ENCODE measurements around the gene INAFM2. TPM values are rescaled to one million over a fixed set of nuclear protein-coding genes. Genes with fewer than 3 reads are reported as not detected.

Gene INAFM2
- total and polyA plus RNA-seq, 2 donors (not counting 3 experiments of a cell fraction or from before 2014, with no cell fraction given), result 10.4 to 24.1 TPM

GRCh38 chr15:40363611-40364010, 40.1 kb downstream of the INAFM2 start:
- H3K4me3 ChIP-seq (replicated peaks in 1 of 3; ENCODE audit: insufficient read depth in 1 of 3, low read depth in 1 of 3, low read length in 3 of 3), result no peak overlapping the region
- dilution Hi-C loops (cut with MboI; ENCODE audit: extremely low pct_ligation_motif_present, low sequenced_read_pairs) (no loop called here), intact Hi-C loops (cut with micrococcal nuclease) (no loop called here)
- H3K27me3 ChIP-seq (ENCODE audit: control insufficient read depth in 2 of 2, insufficient read depth in 2 of 2, low read length in 2 of 2), result peaks cover 6 to 9% of the 10 kb centered on the region in 2 experiments
- H3K9me1 ChIP-seq (replicated peaks; ENCODE audit: control insufficient read depth, extremely low read depth, insufficient read depth, low read length), result no peaks in the 10 kb centered on the region
- no peak overlapping the region for H3K4me2 ChIP-seq (ENCODE audit: insufficient read depth, low read length)
- POLR2A ChIA-PET, result no interaction called here
- CTCF ChIA-PET, result interaction anchor here (0.7 to 9.4 kb wide), 2 partner anchors 20 to 62 kb away, joined by 4 to 60 read pairs; no protein-coding TSS in a partner anchor
- H3K79me2 ChIP-seq (ENCODE audit: control insufficient read depth, insufficient read depth, low read length), result no peaks in the 10 kb centered on the region
- peaks cover 4% of the 10 kb centered on the region for H3K4me1 ChIP-seq (ENCODE audit: control insufficient read depth, extremely low read depth, insufficient read depth, low read length)
- no peaks in the 10 kb centered on the region for H3K9me3 ChIP-seq (replicated peaks; ENCODE audit: control insufficient read depth, insufficient read depth, low read length)
- H3K27ac ChIP-seq (ENCODE audit: insufficient read depth, low read depth, low read length), result no peak overlapping the region
- no peak for TF ChIP-seq GATA2 (IDR thresholded peaks at IDR 0.05; ENCODE audit: insufficient read depth, insufficient read length, low read depth, low read length)
- no peak for TF ChIP-seq EZH2 (IDR thresholded peaks at IDR 0.05; ENCODE audit: borderline replicate concordance, low read depth, low read length, severe bottlenecking)
- no peak for TF ChIP-seq MYC (IDR thresholded peaks at IDR 0.05; ENCODE audit: low read depth, low read length)
- no peak for TF ChIP-seq FOS (IDR thresholded peaks at IDR 0.05; ENCODE audit: borderline replicate concordance, insufficient read depth, low read length)
- TF ChIP-seq POLR2AphosphoS5 (IDR thresholded peaks at IDR 0.05; ENCODE audit: insufficient read depth, low read depth, low read length), result no peak
- FAIRE-seq (no peak), DNase-seq (ENCODE audit: low read depth, low spot score) (no peak)
- H2AFZ ChIP-seq (ENCODE audit: low read depth, low read length), result no peak overlapping the region
- H3K36me3 ChIP-seq (ENCODE audit: control insufficient read depth in 2 of 2, extremely low read depth in 1 of 2, insufficient read depth in 2 of 2, low read length in 2 of 2), result no peaks in the 10 kb centered on the region
- no TSS peak for BruUV-seq (replicated peaks)
- H3K9ac ChIP-seq (replicated peaks; ENCODE audit: extremely low read depth, insufficient read depth, low read length), result no peak overlapping the region
- H4K20me1 ChIP-seq (replicated peaks; ENCODE audit: control insufficient read depth, extremely low read depth, insufficient read depth, low read length), result no peaks in the 10 kb centered on the region

- H3K27me3 ChIP-seq (ENCODE audit: control insufficient read depth in 2 of 2, insufficient read depth in 2 of 2, low read length in 2 of 2), result peaks cover 3 to 9% of the 10 kb centered on the region in 2 experiments
- no peak overlapping the region for H3K4me3 ChIP-seq (replicated peaks in 1 of 3; ENCODE audit: insufficient read depth in 1 of 3, low read depth in 1 of 3, low read length in 3 of 3)
- H3K4me2 ChIP-seq (ENCODE audit: insufficient read depth, low read length), result no peak overlapping the region
- intact Hi-C loops (cut with micrococcal nuclease), result no loop called here
- no TSS peak for BruUV-seq (replicated peaks)
- H3K36me3 ChIP-seq (ENCODE audit: control insufficient read depth in 2 of 2, extremely low read depth in 1 of 2, insufficient read depth in 2 of 2, low read length in 2 of 2), result no peaks in the 10 kb centered on the region
- H4K20me1 ChIP-seq (replicated peaks; ENCODE audit: control insufficient read depth, extremely low read depth, insufficient read depth, low read length), result no peaks in the 10 kb centered on the region
- dilution Hi-C loops (cut with MboI; ENCODE audit: extremely low pct_ligation_motif_present, low sequenced_read_pairs), result no loop called here
- no peak overlapping the region for H2AFZ ChIP-seq (ENCODE audit: low read depth, low read length)
- no peaks in the 10 kb centered on the region for H3K9me3 ChIP-seq (replicated peaks; ENCODE audit: control insufficient read depth, insufficient read depth, low read length)
- POLR2A ChIA-PET, result no interaction called here
- H3K4me1 ChIP-seq (ENCODE audit: control insufficient read depth, extremely low read depth, insufficient read depth, low read length), result peaks cover 3% of the 10 kb centered on the region
- DNase-seq (ENCODE audit: low read depth, low spot score), result no peak
- H3K9me1 ChIP-seq (replicated peaks; ENCODE audit: control insufficient read depth, extremely low read depth, insufficient read depth, low read length), result no peaks in the 10 kb centered on the region
- no peak overlapping the region for H3K27ac ChIP-seq (ENCODE audit: insufficient read depth, low read depth, low read length)
- CTCF ChIA-PET, result interaction anchor here (1.8 to 9.4 kb wide), 2 partner anchors 20 to 24 kb away, joined by 8 to 60 read pairs; no protein-coding TSS in a partner anchor
- no peak for TF ChIP-seq FOS (IDR thresholded peaks at IDR 0.05; ENCODE audit: borderline replicate concordance, insufficient read depth, low read length)
- no peak for TF ChIP-seq JUN (IDR thresholded peaks at IDR 0.05; ENCODE audit: borderline replicate concordance, insufficient read depth, insufficient read length, low read depth)
- TF ChIP-seq POLR2AphosphoS5 (IDR thresholded peaks at IDR 0.05; ENCODE audit: insufficient read depth, low read depth, low read length), result no peak
- TF ChIP-seq MAX (IDR thresholded peaks at IDR 0.05; ENCODE audit: insufficient read depth, insufficient read length), result no peak
- TF ChIP-seq POLR2A (IDR thresholded peaks at IDR 0.05; ENCODE audit: low read depth, low read length), result no peak
- no peak for TF ChIP-seq MYC (IDR thresholded peaks at IDR 0.05; ENCODE audit: low read depth, low read length)
- H3K79me2 ChIP-seq (ENCODE audit: control insufficient read depth, insufficient read depth, low read length), result no peaks in the 10 kb centered on the region
- no peak for FAIRE-seq
- no peak overlapping the region for H3K9ac ChIP-seq (replicated peaks; ENCODE audit: extremely low read depth, insufficient read depth, low read length)
Measured at GRCh38 chr15:40364251-40364650, 40.8 kb downstream of the INAFM2 start.
